ENCODE results near the gene C3orf20. TPM values are rescaled to one million over a fixed set of nuclear protein-coding genes. Genes with fewer than 3 reads are reported as not detected.
"Not testable (repeated sequence)": the region's sequence is repeated elsewhere in the genome, so short reads cannot be mapped to it uniquely, and the experiment has no call there.

Gene C3orf20
- total RNA-seq, 1 experiment from 2014 or later, result 0.28 TPM

DNA sequence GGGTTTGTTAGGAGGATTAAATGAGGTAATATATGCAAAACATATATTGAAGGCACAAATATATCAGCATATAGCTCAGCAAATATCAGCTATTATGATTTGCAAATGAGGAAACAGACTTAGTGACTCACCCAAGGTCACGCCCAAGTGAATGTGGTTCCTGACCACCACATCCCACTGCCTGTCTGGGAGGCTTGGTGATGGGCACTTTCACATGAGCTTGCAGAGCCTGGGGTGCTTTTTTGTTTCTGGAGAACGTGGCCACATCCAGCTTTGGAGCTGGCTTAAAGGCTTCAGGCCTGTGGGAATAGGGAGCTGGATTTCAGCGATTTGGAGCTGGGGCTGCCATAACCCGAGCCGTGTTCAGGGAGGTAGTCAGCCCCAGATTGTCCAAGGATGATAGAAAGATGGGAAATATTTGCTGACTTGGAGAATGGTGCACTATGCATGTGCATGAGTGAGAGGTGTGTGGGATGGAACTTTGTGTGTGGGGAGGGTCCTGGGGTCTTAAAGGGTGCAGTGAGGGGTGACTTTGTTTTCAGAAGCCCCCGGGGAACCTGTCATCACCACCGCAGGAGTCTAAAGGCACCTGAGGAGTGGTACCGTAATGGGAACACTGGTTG, 131.8 kb downstream of the C3orf20 start:
- H3K4me3 Mint-ChIP-seq (ENCODE audit: low read depth, unreplicated experiment), result no peak overlapping the region
- peak; percentile 35 for DNase-seq
- no peaks in the 10 kb centered on the region for H3K9me3 Mint-ChIP-seq (ENCODE audit: low read depth, unreplicated experiment)
- H3K27me3 Mint-ChIP-seq (ENCODE audit: unreplicated experiment), result peaks cover 33% of the 10 kb centered on the region
- CTCF ChIA-PET, result interaction anchor here (0.6 to 1.0 kb wide), 4 partner anchors 26 to 132 kb away, joined by 3 to 4 read pairs (median 4); partner anchors contain the start of gene C3orf20
- TF ChIP-seq, protein P1, sequence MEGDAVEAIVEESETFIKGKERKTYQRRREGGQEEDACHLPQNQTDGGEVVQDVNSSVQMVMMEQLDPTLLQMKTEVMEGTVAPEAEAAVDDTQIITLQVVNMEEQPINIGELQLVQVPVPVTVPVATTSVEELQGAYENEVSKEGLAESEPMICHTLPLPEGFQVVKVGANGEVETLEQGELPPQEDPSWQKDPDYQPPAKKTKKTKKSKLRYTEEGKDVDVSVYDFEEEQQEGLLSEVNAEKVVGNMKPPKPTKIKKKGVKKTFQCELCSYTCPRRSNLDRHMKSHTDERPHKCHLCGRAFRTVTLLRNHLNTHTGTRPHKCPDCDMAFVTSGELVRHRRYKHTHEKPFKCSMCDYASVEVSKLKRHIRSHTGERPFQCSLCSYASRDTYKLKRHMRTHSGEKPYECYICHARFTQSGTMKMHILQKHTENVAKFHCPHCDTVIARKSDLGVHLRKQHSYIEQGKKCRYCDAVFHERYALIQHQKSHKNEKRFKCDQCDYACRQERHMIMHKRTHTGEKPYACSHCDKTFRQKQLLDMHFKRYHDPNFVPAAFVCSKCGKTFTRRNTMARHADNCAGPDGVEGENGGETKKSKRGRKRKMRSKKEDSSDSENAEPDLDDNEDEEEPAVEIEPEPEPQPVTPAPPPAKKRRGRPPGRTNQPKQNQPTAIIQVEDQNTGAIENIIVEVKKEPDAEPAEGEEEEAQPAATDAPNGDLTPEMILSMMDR (IDR thresholded peaks at IDR 0.05; ENCODE audit: unreplicated experiment), result no peak
- H3K36me3 Mint-ChIP-seq (ENCODE audit: insufficient read depth, unreplicated experiment), result peaks cover 4% of the 10 kb centered on the region
- BruUV-seq (replicated peaks), result no TSS peak
- intact Hi-C loops (cut with micrococcal nuclease; ENCODE audit: unreplicated experiment), result no loop called here
- no peak overlapping the region for H3K27ac Mint-ChIP-seq (ENCODE audit: unreplicated experiment)
- peaks cover 35% of the 10 kb centered on the region for H3K4me1 Mint-ChIP-seq (ENCODE audit: low read depth, unreplicated experiment)

DNA sequence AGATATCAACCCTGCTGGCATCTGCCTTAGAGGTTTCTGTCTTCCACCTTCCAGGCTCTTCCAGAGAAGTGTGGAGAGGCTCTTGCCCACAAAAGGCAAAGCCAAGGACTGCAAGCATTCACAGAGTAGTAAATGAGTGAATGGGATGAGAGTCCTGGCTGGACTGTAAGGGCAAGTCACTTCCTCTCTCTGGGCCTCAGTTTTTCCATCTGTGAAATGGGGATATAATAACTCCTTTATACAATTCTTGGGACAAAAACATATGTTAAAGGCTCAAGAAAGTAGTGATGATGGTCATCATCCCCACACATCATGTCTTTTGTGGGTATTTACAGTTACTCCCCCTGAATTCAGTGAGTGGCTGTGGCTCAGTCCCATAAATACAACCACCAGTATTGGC, 133.1 kb downstream of the C3orf20 start:
- TF ChIP-seq, protein P1 (IDR thresholded peaks at IDR 0.05; ENCODE audit: unreplicated experiment), result no peak
- DNase-seq, result no peak
- no TSS peak for BruUV-seq (replicated peaks)
- CTCF ChIA-PET, result no interaction called here
- peaks cover 46% of the 10 kb centered on the region for H3K27me3 Mint-ChIP-seq (ENCODE audit: unreplicated experiment)
- no peaks in the 10 kb centered on the region for H3K9me3 Mint-ChIP-seq (ENCODE audit: low read depth, unreplicated experiment)
- peaks cover 4% of the 10 kb centered on the region for H3K36me3 Mint-ChIP-seq (ENCODE audit: insufficient read depth, unreplicated experiment)
- intact Hi-C loops (cut with micrococcal nuclease; ENCODE audit: unreplicated experiment), result no loop called here
- no peak overlapping the region for H3K27ac Mint-ChIP-seq (ENCODE audit: unreplicated experiment)
- no peak overlapping the region for H3K4me3 Mint-ChIP-seq (ENCODE audit: low read depth, unreplicated experiment)
- peaks cover 32% of the 10 kb centered on the region for H3K4me1 Mint-ChIP-seq (ENCODE audit: low read depth, unreplicated experiment)

DNA sequence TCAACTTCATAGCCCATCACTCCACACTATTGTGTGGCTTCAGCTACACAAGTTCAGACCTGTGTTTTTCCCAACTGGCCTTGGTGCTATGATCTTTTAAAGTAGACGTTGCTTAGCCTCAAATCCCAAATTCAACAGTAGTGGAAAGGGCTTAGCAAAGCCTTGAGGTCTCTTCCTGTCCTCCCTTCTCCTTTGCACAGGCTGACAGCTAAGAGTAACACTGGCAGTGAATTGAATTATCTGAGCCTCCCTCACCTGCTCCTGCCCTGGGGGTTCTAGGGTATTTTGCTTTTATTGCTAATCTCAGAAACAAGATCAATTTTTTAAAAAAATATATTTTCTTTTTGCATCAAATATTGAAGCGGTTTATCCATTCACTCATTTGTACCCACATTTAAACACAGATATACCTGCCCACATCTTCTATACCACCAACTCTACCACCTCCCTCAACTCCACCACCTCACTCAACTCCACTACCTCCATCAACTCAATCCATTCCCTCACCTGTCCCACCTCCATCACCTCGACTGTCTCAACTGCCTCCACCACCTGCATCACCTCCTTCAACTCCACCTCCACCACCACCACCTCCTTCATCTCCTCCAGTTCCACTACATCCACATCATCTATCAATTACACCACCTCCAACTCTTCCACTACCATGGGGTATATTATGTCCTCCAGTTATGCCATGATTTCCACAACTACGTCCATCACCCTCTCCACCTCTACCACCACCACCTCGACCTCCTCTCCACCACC, 133.7 kb downstream of the C3orf20 start:
- Mint-ChIP-seq H3K36me3 (ENCODE audit: insufficient read depth, unreplicated experiment) (peaks cover 4% of the 10 kb centered on the region), H3K4me3 (ENCODE audit: low read depth, unreplicated experiment) (no peak overlapping the region), H3K4me1 (ENCODE audit: low read depth, unreplicated experiment) (peaks cover 25% of the 10 kb centered on the region), H3K27me3 (ENCODE audit: unreplicated experiment) (peaks cover 52% of the 10 kb centered on the region), H3K9me3 (ENCODE audit: low read depth, unreplicated experiment) (no peaks in the 10 kb centered on the region), H3K27ac (ENCODE audit: unreplicated experiment) (no peak overlapping the region)
- intact Hi-C loops (cut with micrococcal nuclease; ENCODE audit: unreplicated experiment), result no loop called here
- CTCF ChIA-PET, result no interaction called here
- no TSS peak for BruUV-seq (replicated peaks)
- TF ChIP-seq, protein P1 (IDR thresholded peaks at IDR 0.05; ENCODE audit: unreplicated experiment), result no peak
- DNase-seq, result no peak

DNA sequence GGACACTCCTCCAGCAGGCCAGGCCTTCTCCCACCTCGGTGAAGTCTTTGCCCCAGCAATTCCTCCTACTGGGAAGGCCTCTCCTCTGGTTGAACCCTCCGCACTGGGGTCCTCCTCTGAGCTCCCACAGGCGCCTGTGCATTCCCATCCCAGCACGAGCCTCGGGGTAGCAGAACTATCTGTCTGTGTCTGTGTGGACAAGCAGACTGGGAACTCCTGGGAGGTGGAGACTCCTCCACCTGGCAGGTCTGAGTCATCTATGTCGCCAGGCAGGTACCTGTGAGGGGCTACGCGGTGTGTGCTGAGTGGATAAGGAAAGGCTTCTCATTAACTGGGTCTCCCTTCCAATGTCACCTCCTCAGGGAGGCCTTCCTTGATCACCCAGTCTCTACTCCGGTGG, 134.7 kb downstream of the C3orf20 start:
- CTCF ChIA-PET; H3K27ac Mint-ChIP-seq (ENCODE audit: unreplicated experiment); intact Hi-C loops (cut with micrococcal nuclease; ENCODE audit: unreplicated experiment); H3K9me3 Mint-ChIP-seq (ENCODE audit: low read depth, unreplicated experiment); BruUV-seq (replicated peaks); H3K36me3 Mint-ChIP-seq (ENCODE audit: insufficient read depth, unreplicated experiment); DNase-seq: not testable (repeated sequence)
- Mint-ChIP-seq H3K4me1 (ENCODE audit: low read depth, unreplicated experiment) (peaks cover 17% of the 10 kb centered on the region), H3K4me3 (ENCODE audit: low read depth, unreplicated experiment) (peak overlapping the region; percentile 34), H3K27me3 (ENCODE audit: unreplicated experiment) (peaks cover 61% of the 10 kb centered on the region)

All from Calu3 (cell line).